GM12872 (cell line): Measurements from ENCODE around the gene PARD6B.

Experiments used
- TF ChIP-seq, protein P1 (sequence below): IDR thresholded peaks from 3 replicates; pipeline ENCODE4 v1.5.1; 2011; ENCODE audit warnings: low read depth, mild to moderate bottlenecking, low read length, moderate library complexity; ENCODE audit not compliant: insufficient read depth

Gene PARD6B

DNA sequence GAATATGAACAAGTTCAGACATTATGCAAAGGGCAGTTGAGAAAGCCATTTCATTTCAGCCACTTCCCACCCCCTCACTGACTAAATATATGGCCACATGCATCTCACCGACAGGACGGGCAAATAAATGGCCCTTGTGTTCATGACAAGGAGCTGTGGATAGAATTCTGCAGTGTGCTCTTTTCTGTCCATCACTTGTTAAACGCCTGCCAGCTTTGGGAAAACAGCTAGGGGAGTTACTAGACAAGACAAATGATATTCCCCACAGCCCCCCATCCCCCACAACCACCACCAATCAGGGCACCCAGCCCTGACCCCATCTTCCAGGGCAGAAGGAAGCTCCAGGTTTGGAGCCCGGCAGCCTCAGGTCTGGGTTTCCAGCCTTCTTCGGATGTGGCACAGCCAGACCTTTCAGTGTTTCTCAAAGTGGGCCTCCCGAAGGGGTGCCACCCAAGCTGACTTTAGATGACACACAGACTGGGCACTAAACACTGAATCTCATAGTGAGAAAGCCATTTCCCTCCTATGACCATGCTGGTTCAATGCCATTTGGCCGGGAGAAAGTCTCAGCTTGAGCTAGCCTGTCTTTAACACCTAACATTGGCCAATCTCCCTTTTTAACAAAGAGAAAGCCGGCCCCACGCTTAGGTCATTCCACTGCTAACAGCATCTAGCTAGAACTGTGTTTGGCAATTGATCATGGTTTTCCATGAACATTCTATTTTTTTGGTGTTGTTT, 36.1 kb upstream of the PARD6B start:
- TF ChIP-seq, protein P1, sequence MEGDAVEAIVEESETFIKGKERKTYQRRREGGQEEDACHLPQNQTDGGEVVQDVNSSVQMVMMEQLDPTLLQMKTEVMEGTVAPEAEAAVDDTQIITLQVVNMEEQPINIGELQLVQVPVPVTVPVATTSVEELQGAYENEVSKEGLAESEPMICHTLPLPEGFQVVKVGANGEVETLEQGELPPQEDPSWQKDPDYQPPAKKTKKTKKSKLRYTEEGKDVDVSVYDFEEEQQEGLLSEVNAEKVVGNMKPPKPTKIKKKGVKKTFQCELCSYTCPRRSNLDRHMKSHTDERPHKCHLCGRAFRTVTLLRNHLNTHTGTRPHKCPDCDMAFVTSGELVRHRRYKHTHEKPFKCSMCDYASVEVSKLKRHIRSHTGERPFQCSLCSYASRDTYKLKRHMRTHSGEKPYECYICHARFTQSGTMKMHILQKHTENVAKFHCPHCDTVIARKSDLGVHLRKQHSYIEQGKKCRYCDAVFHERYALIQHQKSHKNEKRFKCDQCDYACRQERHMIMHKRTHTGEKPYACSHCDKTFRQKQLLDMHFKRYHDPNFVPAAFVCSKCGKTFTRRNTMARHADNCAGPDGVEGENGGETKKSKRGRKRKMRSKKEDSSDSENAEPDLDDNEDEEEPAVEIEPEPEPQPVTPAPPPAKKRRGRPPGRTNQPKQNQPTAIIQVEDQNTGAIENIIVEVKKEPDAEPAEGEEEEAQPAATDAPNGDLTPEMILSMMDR = no peak

DNA sequence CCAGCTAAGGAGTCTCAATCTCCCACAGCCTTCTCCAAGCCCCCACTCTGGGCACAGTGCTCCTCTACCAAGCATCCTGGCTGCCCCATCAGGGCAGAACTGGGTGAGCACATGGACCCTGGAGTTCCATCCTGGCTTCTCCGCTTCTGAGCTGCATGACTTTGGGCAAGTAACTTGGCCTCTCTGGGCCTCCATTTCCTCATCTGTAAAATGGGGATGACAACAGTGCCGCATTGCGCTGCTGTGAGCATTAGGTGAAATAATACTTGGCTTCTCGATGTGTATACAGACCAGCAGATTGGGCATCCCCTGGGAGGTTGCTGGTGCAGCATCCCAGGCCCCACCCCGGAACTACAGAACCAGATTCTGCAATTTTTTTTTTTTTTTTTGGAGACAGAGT, 31.7 kb upstream of the PARD6B start:
- TF ChIP-seq, protein P1 = no peak

GRCh38 chr20:50701041-50701963, 30.1 kb upstream of the PARD6B start:
- TF ChIP-seq, protein P1 = no peak

GRCh38 chr20:50704514-50704913, 26.9 kb upstream of the PARD6B start:
- TF ChIP-seq, protein P1 = no peak

- TF ChIP-seq, protein P1 = no peak
Observed at GRCh38 chr20:50704971-50705370, 26.4 kb upstream of the PARD6B start.

DNA sequence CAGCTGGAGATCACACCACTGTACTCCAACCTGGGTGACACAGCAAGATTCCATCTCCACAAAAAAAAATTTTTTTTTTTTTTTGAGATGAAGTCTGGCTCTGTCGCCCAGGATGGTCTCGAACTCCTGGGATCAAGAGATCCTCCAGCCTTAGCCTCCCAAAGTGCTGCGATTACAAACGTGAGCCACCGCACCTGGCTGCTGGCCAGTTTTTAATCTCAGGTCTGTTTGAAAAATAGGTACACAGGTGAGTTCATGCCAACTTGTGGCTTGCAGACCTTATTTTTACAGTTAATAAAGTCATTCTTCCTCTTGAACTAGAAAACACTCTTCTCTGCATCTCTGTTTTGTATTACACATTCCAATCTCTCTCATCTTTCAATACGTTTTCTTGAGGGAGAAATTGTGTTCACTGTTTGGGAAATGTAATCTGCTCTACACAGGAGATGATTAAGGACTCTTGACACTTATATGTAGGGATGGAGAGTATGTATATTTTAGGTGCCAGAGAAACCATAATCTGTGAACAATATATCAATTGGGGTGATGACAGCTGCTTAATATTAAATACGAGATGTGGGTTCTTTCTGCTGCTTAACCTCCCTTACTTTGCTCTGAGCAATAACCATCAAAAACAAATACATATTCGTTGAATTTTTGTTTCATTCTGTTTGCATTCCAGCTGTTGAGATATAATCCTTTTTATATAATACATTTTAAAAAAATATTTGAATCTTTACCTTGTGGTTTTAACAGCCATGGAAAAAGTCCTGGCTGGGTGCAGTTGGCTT, 22.3 kb upstream of the PARD6B start:
- TF ChIP-seq, protein P1 = no peak

DNA sequence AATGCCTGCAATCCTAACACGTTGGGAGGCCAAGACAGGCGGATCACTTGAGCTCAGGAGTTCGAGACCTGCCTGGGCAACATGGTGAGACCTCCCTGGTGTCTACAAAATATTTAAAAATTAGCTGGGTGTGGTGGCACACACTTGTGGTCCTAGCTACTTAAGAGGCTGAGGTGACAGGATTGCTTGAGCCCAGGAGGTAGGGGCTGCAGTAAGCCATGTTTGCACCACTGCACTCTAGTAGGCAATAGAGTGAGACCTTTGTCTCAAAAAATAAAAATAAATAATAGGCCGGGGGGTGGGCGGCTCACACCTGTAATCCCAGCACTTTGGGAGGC, 21.8 kb upstream of the PARD6B start:
- TF ChIP-seq, protein P1 = no peak
